Upper lobe of right lung (tissue), 1 donor: ENCODE results near the gene GUCA2B. TPM values are rescaled to one million over a fixed set of nuclear protein-coding genes. Genes with fewer than 3 reads are reported as not detected.

Source experiments
- ATAC-seq: fragments of 200-7000 bp; cut with Tn5 transposase; one replicate; pipeline ENCODE4 v1.9.1; 2020; ENCODE audit warnings: mild to moderate bottlenecking, moderate library complexity
- DNase-seq: peaks from one replicate; pipeline ENCODE4 v3.0.0-alpha.2; 2020
- H3K27ac ChIP-seq: fragments of 200-600 bp; one replicate; pipeline ENCODE4 v1.8.0; 2022
- H3K27me3 ChIP-seq: fragments of 200-600 bp; one replicate; pipeline ENCODE4 v1.8.0; 2022; ENCODE audit warnings: mild to moderate bottlenecking
- H3K36me3 ChIP-seq: fragments of 200-600 bp; one replicate; pipeline ENCODE4 v1.8.0; 2022
- H3K4me1 ChIP-seq: fragments of 200-600 bp; one replicate; pipeline ENCODE4 v1.8.0; 2022
- H3K4me3 ChIP-seq: fragments of 200-600 bp; one replicate; pipeline ENCODE4 v1.8.0; 2022; ENCODE audit warnings: mild to moderate bottlenecking
- H3K9me3 ChIP-seq: fragments of 200-600 bp; one replicate; pipeline ENCODE4 v1.8.0; 2022
- intact Hi-C: fragments of 100-400 bp; cut with DNase I; formaldehyde crosslinking; loops from one replicate; pipeline ENCODE4 v1.11.0; 2022
- total RNA-seq: library from RNA; stranded (reverse); fragmentation: NEBNext Ultra II Directional; extraction: Animal tissue kit (Norgen Biotek cat#: 25700); gene quantifications from one replicate; pipeline ENCODE4 v1.2.1, GENCODE V29; 2021
- TF ChIP-seq, protein P1 (sequence below): fragments of 200-600 bp; IDR thresholded peaks from one replicate; pipeline ENCODE4 v1.8.0; 2022; ENCODE audit warnings: antibody characterized with exemption
- donor health status: DM: no; HTN: yes; CAD: no; lungs with severe emphysema.

The GUCA2B gene
- total RNA-seq, 1 donor from 2014 or later, result not detected

DNA sequence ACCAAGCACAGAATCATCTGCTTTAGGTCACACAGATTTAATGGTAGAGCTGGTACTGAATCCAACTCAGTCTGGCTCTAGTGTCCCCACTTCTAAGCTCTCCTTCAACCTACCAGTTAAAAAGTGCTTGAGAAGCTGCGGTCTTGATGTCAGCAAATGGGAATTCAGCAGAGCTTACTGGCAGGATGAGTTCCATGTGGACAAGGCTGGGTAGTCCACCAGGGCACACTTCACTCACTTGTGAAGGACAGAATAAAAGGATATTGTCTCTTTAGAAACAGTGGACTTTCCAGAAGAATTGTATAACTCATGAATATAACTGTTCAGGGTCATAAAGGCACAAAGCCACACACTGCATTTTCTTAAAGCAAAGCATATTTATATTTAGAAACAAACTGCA lies 35.1 kb upstream of the GUCA2B start:
- H3K36me3 ChIP-seq, result no peaks in the 10 kb centered on the region
- intact Hi-C loops, result no loop called here
- H3K27me3 ChIP-seq, result no peaks in the 10 kb centered on the region
- no peaks in the 10 kb centered on the region for H3K4me1 ChIP-seq
- TF ChIP-seq, protein P1, sequence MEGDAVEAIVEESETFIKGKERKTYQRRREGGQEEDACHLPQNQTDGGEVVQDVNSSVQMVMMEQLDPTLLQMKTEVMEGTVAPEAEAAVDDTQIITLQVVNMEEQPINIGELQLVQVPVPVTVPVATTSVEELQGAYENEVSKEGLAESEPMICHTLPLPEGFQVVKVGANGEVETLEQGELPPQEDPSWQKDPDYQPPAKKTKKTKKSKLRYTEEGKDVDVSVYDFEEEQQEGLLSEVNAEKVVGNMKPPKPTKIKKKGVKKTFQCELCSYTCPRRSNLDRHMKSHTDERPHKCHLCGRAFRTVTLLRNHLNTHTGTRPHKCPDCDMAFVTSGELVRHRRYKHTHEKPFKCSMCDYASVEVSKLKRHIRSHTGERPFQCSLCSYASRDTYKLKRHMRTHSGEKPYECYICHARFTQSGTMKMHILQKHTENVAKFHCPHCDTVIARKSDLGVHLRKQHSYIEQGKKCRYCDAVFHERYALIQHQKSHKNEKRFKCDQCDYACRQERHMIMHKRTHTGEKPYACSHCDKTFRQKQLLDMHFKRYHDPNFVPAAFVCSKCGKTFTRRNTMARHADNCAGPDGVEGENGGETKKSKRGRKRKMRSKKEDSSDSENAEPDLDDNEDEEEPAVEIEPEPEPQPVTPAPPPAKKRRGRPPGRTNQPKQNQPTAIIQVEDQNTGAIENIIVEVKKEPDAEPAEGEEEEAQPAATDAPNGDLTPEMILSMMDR, result no peak
- H3K27ac ChIP-seq, result no peak overlapping the region
- ATAC-seq (no peak), DNase-seq (no peak)
- H3K4me3 ChIP-seq, result no peak overlapping the region
- no peaks in the 10 kb centered on the region for H3K9me3 ChIP-seq

DNA sequence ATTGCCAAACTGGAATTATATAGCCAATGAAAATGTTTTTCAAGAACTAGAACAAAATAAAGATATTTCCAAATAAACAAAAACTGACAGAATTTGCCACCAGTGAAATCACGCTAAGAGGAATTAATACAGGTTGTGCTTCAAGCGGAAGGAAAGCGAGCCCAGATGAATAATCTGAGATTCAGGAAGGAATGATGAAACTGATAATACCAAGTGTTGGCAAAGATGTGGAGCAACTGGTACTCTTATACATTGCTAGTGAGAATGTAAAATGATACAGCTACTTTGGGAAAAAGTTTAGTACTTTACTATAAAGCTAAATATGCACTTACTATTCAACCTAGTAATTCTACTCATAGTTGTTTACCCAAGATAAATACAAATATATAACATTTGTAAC lies 30.8 kb upstream of the GUCA2B start:
- intact Hi-C loops, result no loop called here
- TF ChIP-seq, protein P1, result no peak
- no peak for ATAC-seq

DNA sequence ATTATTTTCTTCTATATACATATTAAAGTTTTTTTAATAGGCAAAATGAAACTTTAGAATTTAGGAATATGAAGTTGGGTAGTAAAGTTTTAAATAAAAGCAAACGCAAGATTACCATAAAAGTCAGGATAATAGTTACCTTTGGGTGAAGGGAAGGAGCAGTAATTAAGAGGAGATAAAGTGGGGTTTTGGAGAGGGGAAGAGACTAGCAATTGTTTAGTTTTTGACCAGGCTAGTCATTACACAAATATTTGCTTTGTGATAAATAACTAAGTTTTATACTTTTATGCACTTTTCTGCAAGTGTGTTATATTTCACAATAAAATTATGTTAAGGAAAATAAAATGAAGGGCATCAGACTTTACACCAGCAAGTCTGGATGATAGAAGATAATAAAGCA lies 27.7 kb upstream of the GUCA2B start:
- Histone ChIP-seq H3K9me3 (no peaks in the 10 kb centered on the region), H3K27ac (no peak overlapping the region), H3K36me3 (no peaks in the 10 kb centered on the region), H3K4me1 (no peaks in the 10 kb centered on the region), H3K27me3 (no peaks in the 10 kb centered on the region), H3K4me3 (no peak overlapping the region)
- intact Hi-C loops, result no loop called here
- DNase-seq (no peak), ATAC-seq (no peak)
- TF ChIP-seq, protein P1, result no peak

More for the DNA sequence above, 30.8 kb upstream of the GUCA2B start:
- DNase-seq, result no peak
- H3K4me3 ChIP-seq, result no peak overlapping the region
- H3K4me1 ChIP-seq, result no peaks in the 10 kb centered on the region
- no peaks in the 10 kb centered on the region for H3K9me3 ChIP-seq
- H3K27me3 ChIP-seq, result no peaks in the 10 kb centered on the region
- no peak overlapping the region for H3K27ac ChIP-seq
- no peaks in the 10 kb centered on the region for H3K36me3 ChIP-seq

DNA sequence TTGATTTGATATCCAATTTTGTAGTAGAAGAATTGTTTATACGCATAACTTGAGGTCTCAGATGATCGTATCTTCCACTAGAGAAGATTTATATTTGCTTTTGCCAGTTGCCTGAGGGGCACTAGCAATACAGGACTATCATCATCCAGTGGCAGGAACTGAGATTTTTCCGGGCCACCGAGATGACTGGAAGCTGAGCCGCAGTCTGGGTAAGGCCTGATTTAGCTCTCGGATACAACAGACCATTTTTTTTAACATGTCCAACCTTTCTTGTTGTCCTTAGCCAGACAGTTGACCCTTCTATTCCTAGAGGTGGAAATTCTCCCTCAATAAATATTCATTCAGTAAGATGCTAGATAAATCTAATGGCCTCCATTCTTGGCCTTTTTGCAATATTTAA lies 25.4 kb upstream of the GUCA2B start:
- intact Hi-C loops, result no loop called here
- ATAC-seq (no peak), DNase-seq (no peak)
- H3K27ac ChIP-seq, result no peak overlapping the region
- H3K9me3 ChIP-seq, result no peaks in the 10 kb centered on the region
- TF ChIP-seq, protein P1, result no peak
- H3K4me3 ChIP-seq, result no peak overlapping the region
- H3K36me3 ChIP-seq, result no peaks in the 10 kb centered on the region
- no peaks in the 10 kb centered on the region for H3K4me1 ChIP-seq
- H3K27me3 ChIP-seq, result no peaks in the 10 kb centered on the region

DNA sequence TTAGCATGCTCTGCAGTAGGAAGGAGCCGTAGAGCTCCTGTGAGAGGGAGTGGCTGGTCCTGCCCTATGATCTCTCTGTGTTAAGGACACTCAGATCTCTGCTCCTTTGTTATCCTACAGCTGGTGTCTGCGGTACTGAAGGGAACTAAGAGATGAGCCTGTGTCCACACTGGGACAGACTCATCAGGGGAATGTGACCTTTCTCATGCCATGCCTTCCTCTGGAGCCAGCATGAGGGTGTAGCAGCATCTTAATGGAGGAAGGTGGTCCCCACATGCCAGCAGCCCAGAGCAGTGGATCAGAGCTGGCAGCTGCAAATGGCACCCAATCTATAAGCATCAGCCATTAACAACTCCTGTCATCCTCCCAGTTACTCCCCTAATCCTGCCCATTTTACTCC lies 24.7 kb upstream of the GUCA2B start:
- Histone ChIP-seq H3K27ac (no peak overlapping the region), H3K4me1 (no peaks in the 10 kb centered on the region), H3K36me3 (no peaks in the 10 kb centered on the region), H3K27me3 (no peaks in the 10 kb centered on the region), H3K4me3 (no peak overlapping the region), H3K9me3 (no peaks in the 10 kb centered on the region)
- TF ChIP-seq, protein P1, result no peak
- intact Hi-C loops, result no loop called here
- no peak for ATAC-seq
- DNase-seq, result no peak

DNA sequence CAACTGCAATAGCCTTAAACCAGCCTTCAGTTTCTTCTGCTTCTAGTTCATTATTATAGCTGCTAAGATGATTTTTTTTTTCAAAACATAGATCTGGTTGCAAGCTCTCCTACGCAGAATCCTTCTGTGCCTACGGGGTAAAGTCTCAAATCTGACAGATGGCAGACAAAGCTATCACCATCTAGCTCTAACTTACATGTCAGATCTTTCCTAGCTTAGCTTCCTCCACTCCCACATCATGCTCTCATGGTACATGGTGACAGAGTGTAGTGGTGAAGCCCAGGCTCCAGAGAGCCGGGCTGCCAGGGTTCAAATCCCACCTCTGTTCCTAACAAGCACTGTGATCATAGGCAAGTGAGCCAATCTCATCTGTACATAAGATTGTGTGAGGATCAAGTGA lies 24.2 kb upstream of the GUCA2B start:
- ATAC-seq, result no peak
- TF ChIP-seq, protein P1, result no peak
- DNase-seq, result no peak
- H3K36me3 ChIP-seq, result no peaks in the 10 kb centered on the region
- intact Hi-C loops, result no loop called here
- no peaks in the 10 kb centered on the region for H3K27me3 ChIP-seq
- H3K27ac ChIP-seq, result no peak overlapping the region
- no peak overlapping the region for H3K4me3 ChIP-seq
- H3K9me3 ChIP-seq, result no peaks in the 10 kb centered on the region
- no peaks in the 10 kb centered on the region for H3K4me1 ChIP-seq
